ENCODE results near the gene CDC42BPG. TPM values are rescaled to one million over a fixed set of nuclear protein-coding genes. Genes with fewer than 3 reads are reported as not detected.

The CDC42BPG gene
- total RNA-seq, 1 experiment from 2014 or later, result 3.7 TPM

GRCh38 chr11:64778473-64779298 lies 65.8 kb downstream of the CDC42BPG start, which contains the start of gene SF1:
Gene SF1, minus strand, starts transcription at chr11:64778542. Its CDS starts 150 bp downstream, at chr11:64778392.
- POLR2A ChIA-PET, result interaction anchor here (0.6 to 9.8 kb wide), 39 partner anchors 10 to 1923 kb away, joined by 3 to 86 read pairs (median 4); partner anchors contain the start of genes ARL2, ATG2A, CDC42BPG and EHD1
- intact Hi-C loops (cut with micrococcal nuclease), result loop anchor here (2.0 kb wide), 1 partner anchor 32 kb away; the partner anchor contains the start of gene MEN1
- peak within 1 kb of the TSS; percentile 98 for H3K27ac Mint-ChIP-seq (ENCODE audit: low read depth, unreplicated experiment)

DNA sequence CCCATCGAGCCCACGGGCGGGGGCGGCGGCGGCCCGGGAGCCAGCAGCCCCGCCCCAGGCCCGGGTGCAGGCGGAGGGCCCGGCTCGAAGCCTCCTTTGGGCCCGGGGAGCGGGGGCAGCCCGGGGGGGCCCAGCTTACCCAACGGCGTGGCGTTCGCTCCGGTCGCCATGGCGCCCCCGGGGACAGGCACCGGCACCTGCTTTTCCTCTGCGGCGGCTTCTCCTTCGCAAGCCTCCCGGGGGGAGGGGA lies 66.3 kb downstream of the CDC42BPG start:
- H3K27me3 Mint-ChIP-seq (ENCODE audit: insufficient read depth, unreplicated experiment), result no peaks in the 10 kb centered on the region
- POLR2A ChIA-PET, result interaction anchor here (0.7 to 9.8 kb wide), 29 partner anchors 10 to 837 kb away, joined by 3 to 86 read pairs (median 5); partner anchors contain the start of genes ARL2, ATG2A, CDC42BPG and FKBP2
- H3K27ac Mint-ChIP-seq (ENCODE audit: low read depth, unreplicated experiment), result peak overlapping the region; percentile 98
- no peaks in the 10 kb centered on the region for H3K9me3 Mint-ChIP-seq (ENCODE audit: unreplicated experiment)
- peak overlapping the region; percentile 76 for H3K4me3 Mint-ChIP-seq (ENCODE audit: unreplicated experiment)
- CTCF ChIA-PET, result interaction anchor here (0.7 to 1.8 kb wide), 5 partner anchors 22 to 495 kb away, joined by 3 to 5 read pairs (median 3); no protein-coding TSS in a partner anchor
- no TSS peak for BruUV-seq (replicated peaks)
- H3K36me3 Mint-ChIP-seq (ENCODE audit: insufficient read depth, unreplicated experiment), result peaks cover 58% of the 10 kb centered on the region
- intact Hi-C loops (cut with micrococcal nuclease), result loop anchor here (2.0 kb wide), 1 partner anchor 33 kb away; the partner anchor contains the start of gene MEN1
- no peak for TF ChIP-seq CTCF (IDR thresholded peaks at IDR 0.05; ENCODE audit: unreplicated experiment)
- DNase-seq (ENCODE audit: unreplicated experiment), result no peak
- H3K4me1 Mint-ChIP-seq (ENCODE audit: insufficient read depth, unreplicated experiment), result peaks cover 13% of the 10 kb centered on the region

More at GRCh38 chr11:64778473-64779298, 65.8 kb downstream of the CDC42BPG start, which contains the start of gene SF1:
- H3K4me3 Mint-ChIP-seq (ENCODE audit: unreplicated experiment), result peak within 1 kb of the TSS; percentile 76
- H3K4me1 Mint-ChIP-seq (ENCODE audit: insufficient read depth, unreplicated experiment), result peaks cover 13% of the 10 kb centered on the region
- DNase-seq (ENCODE audit: unreplicated experiment), result peak; percentile 100
- CTCF ChIA-PET, result interaction anchor here (0.6 to 1.8 kb wide), 7 partner anchors 15 to 496 kb away, joined by 3 to 5 read pairs (median 3); no protein-coding TSS in a partner anchor
- no TSS peak for BruUV-seq (replicated peaks)
- peaks cover 53% of the 10 kb centered on the region for H3K36me3 Mint-ChIP-seq (ENCODE audit: insufficient read depth, unreplicated experiment)
- TF ChIP-seq CTCF (IDR thresholded peaks at IDR 0.05; ENCODE audit: unreplicated experiment), result no peak
- H3K27me3 Mint-ChIP-seq (ENCODE audit: insufficient read depth, unreplicated experiment), result no peaks in the 10 kb centered on the region
- H3K9me3 Mint-ChIP-seq (ENCODE audit: unreplicated experiment), result no peaks in the 10 kb centered on the region

- intact Hi-C loops (cut with micrococcal nuclease), result loop anchor here (2.0 kb wide), 1 partner anchor 33 kb away; the partner anchor contains the start of gene MEN1
- no peak for TF ChIP-seq CTCF (IDR thresholded peaks at IDR 0.05; ENCODE audit: unreplicated experiment)
- BruUV-seq (replicated peaks), result no TSS peak
- no peaks in the 10 kb centered on the region for H3K27me3 Mint-ChIP-seq (ENCODE audit: insufficient read depth, unreplicated experiment)
- H3K27ac Mint-ChIP-seq (ENCODE audit: low read depth, unreplicated experiment), result no peak overlapping the region
- H3K4me1 Mint-ChIP-seq (ENCODE audit: insufficient read depth, unreplicated experiment), result peaks cover 13% of the 10 kb centered on the region
- peaks cover 63% of the 10 kb centered on the region for H3K36me3 Mint-ChIP-seq (ENCODE audit: insufficient read depth, unreplicated experiment)
- H3K4me3 Mint-ChIP-seq (ENCODE audit: unreplicated experiment), result peak overlapping the region; percentile 76
- peak; percentile 80 for DNase-seq (ENCODE audit: unreplicated experiment)
- CTCF ChIA-PET, result interaction anchor here (0.6 to 1.8 kb wide), 3 partner anchors 68 to 330 kb away, joined by 3 to 5 read pairs (median 4); no protein-coding TSS in a partner anchor
- no peaks in the 10 kb centered on the region for H3K9me3 Mint-ChIP-seq (ENCODE audit: unreplicated experiment)
- POLR2A ChIA-PET, result interaction anchor here (0.6 to 9.8 kb wide), 14 partner anchors 15 to 1482 kb away, joined by 3 to 86 read pairs (median 6); partner anchors contain the start of genes BAD, CDC42BPG, MEN1 and PYGM
Measured at GRCh38 chr11:64777449-64778222, 66.8 kb downstream of the CDC42BPG start.

Measured in MCF 10A (cell line).